ENCODE results near the gene IFNL3.
"Not testable (repeated sequence)": the region's sequence is repeated elsewhere in the genome, so short reads cannot be mapped to it uniquely, and the experiment has no call there.

IFNL3 gene

DNA sequence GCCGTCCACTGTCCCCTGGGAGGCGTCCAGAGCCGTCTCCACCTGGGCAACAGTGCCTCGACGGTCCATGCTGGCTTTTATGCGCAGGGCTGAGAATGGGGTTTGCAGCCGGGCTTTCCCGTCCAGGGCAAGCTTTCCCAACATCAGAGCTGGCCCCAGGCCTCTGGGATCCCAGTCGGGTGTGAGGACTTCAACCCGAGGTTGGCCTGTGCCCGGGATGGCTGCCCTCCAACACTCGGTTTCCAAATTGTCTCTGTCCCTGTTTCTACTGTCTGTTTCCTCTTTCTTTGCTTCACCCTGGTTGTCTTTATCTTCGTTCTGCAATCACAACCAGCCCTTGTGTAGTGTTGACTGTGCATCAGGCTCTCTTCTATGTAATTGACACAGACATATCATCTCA, 4.0 kb upstream of the IFNL3 start, which contains the start of gene IFNL4:
Gene IFNL4, minus strand, starts transcription at position 51 of the 400 bp plus-strand sequence.
- no peak for TF ChIP-seq ZFX (IDR thresholded peaks at IDR 0.05; ENCODE audit: borderline replicate concordance)
- TF ChIP-seq, protein P1, sequence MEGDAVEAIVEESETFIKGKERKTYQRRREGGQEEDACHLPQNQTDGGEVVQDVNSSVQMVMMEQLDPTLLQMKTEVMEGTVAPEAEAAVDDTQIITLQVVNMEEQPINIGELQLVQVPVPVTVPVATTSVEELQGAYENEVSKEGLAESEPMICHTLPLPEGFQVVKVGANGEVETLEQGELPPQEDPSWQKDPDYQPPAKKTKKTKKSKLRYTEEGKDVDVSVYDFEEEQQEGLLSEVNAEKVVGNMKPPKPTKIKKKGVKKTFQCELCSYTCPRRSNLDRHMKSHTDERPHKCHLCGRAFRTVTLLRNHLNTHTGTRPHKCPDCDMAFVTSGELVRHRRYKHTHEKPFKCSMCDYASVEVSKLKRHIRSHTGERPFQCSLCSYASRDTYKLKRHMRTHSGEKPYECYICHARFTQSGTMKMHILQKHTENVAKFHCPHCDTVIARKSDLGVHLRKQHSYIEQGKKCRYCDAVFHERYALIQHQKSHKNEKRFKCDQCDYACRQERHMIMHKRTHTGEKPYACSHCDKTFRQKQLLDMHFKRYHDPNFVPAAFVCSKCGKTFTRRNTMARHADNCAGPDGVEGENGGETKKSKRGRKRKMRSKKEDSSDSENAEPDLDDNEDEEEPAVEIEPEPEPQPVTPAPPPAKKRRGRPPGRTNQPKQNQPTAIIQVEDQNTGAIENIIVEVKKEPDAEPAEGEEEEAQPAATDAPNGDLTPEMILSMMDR (IDR thresholded peaks at IDR 0.05) = no peak
- H3K27ac ChIP-seq = no peak within 1 kb of the TSS

DNA sequence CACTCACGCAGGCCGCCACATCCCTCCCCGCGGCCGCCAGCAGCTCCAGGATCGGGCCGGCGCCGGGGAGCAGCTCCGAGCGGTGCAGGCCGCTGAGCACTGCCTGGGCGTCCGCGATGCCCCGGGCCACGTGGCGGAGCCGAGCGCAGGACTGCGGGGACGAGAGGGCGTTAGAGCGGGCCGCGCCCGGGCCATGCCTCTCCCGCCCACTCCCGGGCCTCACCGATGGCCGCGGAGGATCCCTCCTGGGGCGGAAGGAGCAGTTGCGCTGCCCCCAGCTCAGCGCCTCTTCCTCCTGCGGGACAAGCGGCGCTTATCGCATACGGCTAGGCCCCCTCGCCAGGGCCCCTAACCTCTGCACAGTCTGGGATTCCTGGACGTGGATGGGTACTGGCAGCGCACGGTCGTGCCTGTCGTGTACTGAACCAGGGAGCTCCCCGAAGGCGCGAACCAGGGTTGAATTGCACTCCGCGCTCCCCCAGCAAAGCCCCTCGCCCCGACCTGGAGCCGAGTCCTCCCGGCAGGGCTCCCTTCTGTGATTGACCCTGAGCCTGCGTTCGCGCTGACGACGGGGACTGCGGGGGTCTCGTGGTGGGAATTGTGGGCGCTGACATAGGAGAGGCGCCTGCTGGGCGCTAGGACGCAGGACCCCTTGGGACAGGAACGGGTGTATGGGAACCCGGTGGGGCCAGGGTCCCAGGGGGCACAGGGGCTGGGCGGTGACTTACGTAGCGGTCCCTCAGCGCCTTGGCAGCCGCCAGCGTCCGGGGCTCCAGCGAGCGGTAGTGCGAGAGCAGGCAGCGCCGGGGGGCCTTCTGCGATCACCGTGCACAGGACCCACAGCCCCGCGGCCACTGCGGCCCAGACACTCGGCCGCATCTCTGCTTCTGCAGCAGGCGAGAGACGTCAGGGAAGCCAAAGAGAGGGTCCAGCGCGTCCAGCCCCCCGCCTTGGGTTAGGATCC, 3.2 kb upstream of the IFNL3 start:
- TF ChIP-seq, protein P1 (IDR thresholded peaks at IDR 0.05) = no peak
- no peak for TF ChIP-seq ZFX (IDR thresholded peaks at IDR 0.05; ENCODE audit: borderline replicate concordance)
- H3K27ac ChIP-seq = no peak overlapping the region

DNA sequence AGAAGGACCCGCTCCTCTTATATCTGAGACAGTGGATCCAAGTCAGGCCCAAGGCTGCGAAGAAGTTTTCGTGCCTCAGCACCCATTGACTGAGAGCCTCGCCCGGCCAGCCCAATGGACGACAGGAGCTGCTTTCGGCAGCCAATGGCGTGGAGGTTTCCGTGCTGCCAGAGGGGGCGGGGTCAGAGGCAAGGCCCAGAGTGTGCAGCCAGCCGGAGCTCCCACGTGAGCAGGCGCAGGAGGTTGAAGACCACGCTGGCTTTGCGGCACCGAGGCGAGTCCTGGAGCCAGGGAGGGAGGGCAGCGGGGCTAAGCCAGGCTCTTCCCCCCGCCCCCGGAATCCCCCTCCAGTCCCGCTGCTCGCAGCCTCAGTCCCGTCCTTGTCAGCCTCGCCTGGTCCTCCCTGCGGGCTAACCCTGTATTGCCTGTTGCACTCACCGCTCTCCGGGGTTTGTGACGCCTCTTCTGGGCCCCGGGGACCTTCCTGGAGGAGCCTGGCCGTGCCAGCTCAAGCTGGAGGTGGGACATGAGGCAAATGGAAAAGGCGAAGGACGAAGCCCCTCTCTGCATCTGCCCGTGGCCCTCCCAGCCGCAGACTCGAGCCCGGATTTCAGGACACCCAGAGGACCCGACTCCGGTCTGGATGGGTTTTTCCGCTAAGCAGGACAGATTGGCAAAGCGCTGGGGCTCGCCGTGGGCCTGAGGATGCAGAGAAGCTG, 2.3 kb upstream of the IFNL3 start:
- no peak overlapping the region for H3K27ac ChIP-seq
- TF ChIP-seq, protein P1 (IDR thresholded peaks at IDR 0.05) = no peak
- TF ChIP-seq ZFX (IDR thresholded peaks at IDR 0.05; ENCODE audit: borderline replicate concordance) = no peak

DNA sequence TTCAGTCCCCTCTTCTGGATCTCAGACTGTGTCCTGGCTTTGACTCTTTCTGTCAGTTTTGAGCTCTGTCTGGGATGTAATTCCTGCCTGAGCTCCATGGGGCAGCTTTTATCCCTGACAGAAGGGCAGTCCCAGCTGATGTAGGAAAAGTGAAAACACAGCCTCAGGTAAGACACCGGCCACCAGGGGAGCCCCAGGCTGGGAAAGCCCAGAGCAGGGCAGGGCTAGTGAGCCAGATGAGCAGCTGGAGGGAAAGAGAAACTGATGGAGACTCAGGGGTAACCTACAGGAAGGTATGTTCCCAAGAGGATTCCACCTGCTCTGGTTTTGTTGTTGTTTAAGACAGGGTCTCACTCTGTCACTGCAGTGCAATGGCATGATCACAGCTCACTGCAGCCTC, 360 bp upstream of the IFNL3 start:
- not testable (repeated sequence) for H3K27ac ChIP-seq

DNA sequence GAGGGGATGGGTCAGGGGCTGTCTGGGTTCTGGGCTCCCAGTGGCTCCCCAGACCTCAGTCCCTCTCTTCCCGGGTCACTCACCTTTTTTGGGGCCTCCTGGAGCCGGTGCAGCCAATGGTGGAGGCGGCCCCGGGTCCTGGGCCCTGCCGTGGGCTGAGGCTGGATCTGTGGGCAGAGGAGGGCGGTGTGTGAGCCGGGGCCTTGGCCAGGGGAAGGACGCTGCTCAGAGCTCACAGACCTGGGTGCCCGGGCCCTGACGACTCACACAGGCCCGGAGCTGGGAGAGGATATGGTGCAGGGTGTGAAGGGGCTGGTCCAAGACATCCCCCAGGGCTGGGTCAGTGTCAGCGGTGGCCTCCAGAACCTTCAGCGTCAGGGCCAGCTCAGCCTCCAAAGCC, 1.1 kb downstream of the IFNL3 start:
- H3K27ac ChIP-seq = not testable (repeated sequence)

DNA sequence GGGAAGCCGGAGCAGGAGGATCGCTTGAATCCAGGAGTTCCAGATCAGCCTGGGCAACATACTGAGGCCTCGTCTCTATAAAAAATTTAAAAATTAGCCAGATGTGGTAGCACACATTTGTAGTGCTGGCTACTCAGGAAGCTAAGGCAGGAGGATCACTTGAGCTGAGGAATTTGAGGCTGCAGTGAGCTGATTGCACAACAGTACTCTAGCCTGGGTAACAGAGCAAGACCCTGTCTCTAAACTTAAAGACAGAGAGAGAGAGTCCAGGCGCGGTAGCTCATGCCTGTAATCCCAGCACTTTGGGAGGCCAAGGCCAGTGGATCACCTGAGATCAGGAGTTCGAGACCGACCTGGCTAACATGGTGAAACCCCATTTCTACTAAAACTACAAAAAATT, 4.4 kb downstream of the IFNL3 start:
- no peak for TF ChIP-seq ZFX (IDR thresholded peaks at IDR 0.05; ENCODE audit: borderline replicate concordance)
- TF ChIP-seq, protein P1 (IDR thresholded peaks at IDR 0.05) = no peak
- no peak overlapping the region for H3K27ac ChIP-seq

DNA sequence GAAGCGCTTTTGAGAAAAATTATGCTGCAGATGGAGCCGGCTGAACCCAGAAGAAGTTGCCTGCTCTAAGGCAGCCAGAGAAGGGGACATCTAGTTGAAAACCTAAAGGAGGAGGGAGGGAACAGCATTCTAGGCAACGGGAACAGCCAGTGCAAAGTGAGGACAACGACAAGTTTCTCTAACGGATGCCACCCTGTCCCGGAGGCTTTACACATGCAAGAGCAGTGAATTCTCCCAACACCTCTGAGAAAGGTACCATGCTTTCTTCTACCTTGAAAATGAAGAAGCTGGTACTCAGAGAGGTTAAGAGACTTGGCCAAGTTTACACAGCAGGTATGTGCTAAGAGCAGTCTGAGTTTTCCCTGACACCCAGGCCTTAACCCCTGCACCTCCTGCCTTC, 5.9 kb downstream of the IFNL3 start:
- H3K27ac ChIP-seq = no peak overlapping the region
- TF ChIP-seq, protein P1 (IDR thresholded peaks at IDR 0.05) = no peak
- TF ChIP-seq ZFX (IDR thresholded peaks at IDR 0.05; ENCODE audit: borderline replicate concordance) = no peak

DNA sequence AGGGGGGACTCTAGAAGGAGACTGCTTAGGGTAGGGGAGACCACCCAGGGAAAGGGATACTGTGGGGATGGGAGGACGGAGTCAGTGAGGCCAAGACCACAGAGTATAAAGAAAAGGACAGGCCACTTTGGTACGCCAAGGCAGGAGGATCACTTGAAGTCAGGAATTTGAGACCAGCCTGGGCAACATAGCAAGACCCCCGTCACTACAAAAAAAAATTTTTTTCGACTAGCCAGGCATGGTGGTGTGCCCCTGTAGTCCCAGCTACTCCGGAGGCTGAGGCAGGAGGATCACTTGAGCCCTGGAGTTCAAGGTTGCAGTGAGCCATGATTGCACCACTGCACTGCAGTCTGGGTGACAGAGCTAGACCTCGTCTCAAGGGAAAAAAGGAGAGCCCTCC, 6.6 kb downstream of the IFNL3 start:
- no peak for TF ChIP-seq ZFX (IDR thresholded peaks at IDR 0.05; ENCODE audit: borderline replicate concordance)
- TF ChIP-seq, protein P1 (IDR thresholded peaks at IDR 0.05) = no peak
- no peak overlapping the region for H3K27ac ChIP-seq

Data from 22Rv1 (cell line).